GM12878 (cell line): ENCODE data around the gene GUCA2A. TPM values are rescaled to one million over a fixed set of nuclear protein-coding genes. Genes with fewer than 3 reads are reported as not detected.

Experiments
- ATAC-seq: fragments of 200-7000 bp; cut with Tn5 transposase; 3 replicates; pipeline ENCODE4 v1.9.1; 2020; ENCODE audit warnings: mild to moderate bottlenecking, moderate library complexity
- BruUV-seq: library from RNA; stranded (reverse); fragments of 400-500 nt; replicated peaks from 2 replicates; lab custom pipeline; 2021; lab: Mats Ljungman, UMichigan
- CTCF ChIA-PET: fragments of 300-600 bp; sonication (Branson Sonifier 250); formaldehyde crosslinking; extraction: SDS; loops from one replicate; lab custom pipeline; 2021; ENCODE audit warnings: inconsistent platforms; lab: Yijun Ruan, JAX
- POLR2A ChIA-PET: fragments of 350-600 bp; formaldehyde crosslinking; extraction: SDS; loops from one replicate; lab custom pipeline; 2021; ENCODE audit warnings: inconsistent platforms; lab: Charles Lee
- RAD21 ChIA-PET: fragments of 300-600 bp; sonication (Branson Sonifier 250); formaldehyde crosslinking; loops from one replicate; lab custom pipeline; 2023; ENCODE audit warnings: antibody characterized with exemption; ENCODE audit not compliant: unreplicated experiment; lab: Charles Lee
- SMC1A ChIA-PET: fragments of 300-600 bp; sonication (Branson Sonifier 250); formaldehyde crosslinking; loops from one replicate; lab custom pipeline; 2023; ENCODE audit not compliant: unreplicated experiment, uncharacterized antibody; lab: Charles Lee
- DNase-seq: peaks from one replicate; pipeline ENCODE4 v3.0.0-alpha.2; 2011; ENCODE audit warnings: low read depth, low spot score
- FAIRE-seq: peaks from 3 replicates; lab custom pipeline; 2011; peaks lifted over from hg19 to GRCh38; lab: Jason Lieb, UNC
- H2AFZ ChIP-seq: 2 replicates; pipeline ENCODE4 v1.6.0; 2011; ENCODE audit warnings: low read depth, low read length, control low read depth; ENCODE audit not compliant: control insufficient read depth
- H3K27ac ChIP-seq: 2 replicates; pipeline ENCODE4 v1.5.1; 2011; ENCODE audit warnings: control low read depth; ENCODE audit not compliant: control insufficient read depth, insufficient read depth
- H3K27me3 ChIP-seq, 2 experiments: replicated peaks in 1 of 2; 2 replicates each; pipeline versions ENCODE4 v1.6.0 to v1.6.1; 2011; ENCODE audit warnings: low read length in 1 of 2; ENCODE audit not compliant: control insufficient read depth in 2 of 2, insufficient read depth in 2 of 2
- H3K36me3 ChIP-seq, 2 experiments: 2 replicates each; pipeline ENCODE4 v1.5.1; 2011; ENCODE audit warnings: low read length in 1 of 2; ENCODE audit not compliant: control insufficient read depth in 2 of 2, insufficient read depth in 2 of 2
- H3K4me1 ChIP-seq: 2 replicates; pipeline ENCODE4 v1.6.1; 2011; ENCODE audit warnings: mild to moderate bottlenecking, low read length, moderate library complexity, mixed read lengths; ENCODE audit not compliant: control insufficient read depth, insufficient read depth
- H3K4me2 ChIP-seq: 2 replicates; pipeline ENCODE4 v1.6.0; 2011; ENCODE audit warnings: control low read depth; ENCODE audit not compliant: control insufficient read depth, insufficient read depth
- H3K4me3 ChIP-seq: fragments of 200-600 bp; sonication (generic); 2 replicates; pipeline ENCODE4 v1.5.1; 2016
- H3K79me2 ChIP-seq: 2 replicates; pipeline ENCODE4 v1.6.0; 2011; ENCODE audit warnings: low read length; ENCODE audit not compliant: control insufficient read depth, insufficient read depth
- H3K9ac ChIP-seq: 2 replicates; pipeline ENCODE4 v1.8.0; 2011; ENCODE audit warnings: low read length, control low read depth, mixed read lengths; ENCODE audit not compliant: control insufficient read depth, insufficient read depth
- H3K9me3 ChIP-seq: replicated peaks from 3 replicates; pipeline ENCODE4 v1.5.1; 2011; ENCODE audit warnings: mild to moderate bottlenecking, low read length; ENCODE audit not compliant: control insufficient read depth, insufficient read depth
- H4K20me1 ChIP-seq: 2 replicates; pipeline ENCODE4 v1.6.0; 2011; ENCODE audit not compliant: control insufficient read depth, insufficient read depth
- BCL3 ChIP-seq: IDR thresholded peaks from 2 replicates; pipeline ENCODE4 v1.6.1; 2011; ENCODE audit warnings: borderline replicate concordance, low read depth, mild to moderate bottlenecking, moderate library complexity, low read length; ENCODE audit not compliant: insufficient read depth, poor library complexity, severe bottlenecking
- CHD4 ChIP-seq: fragments of 200-600 bp; sonication (generic); IDR thresholded peaks from 2 replicates; pipeline ENCODE4 v1.6.1; 2016; ENCODE audit warnings: mild to moderate bottlenecking
- EZH2 ChIP-seq: IDR thresholded peaks from 2 replicates; pipeline ENCODE4 v1.6.1; 2012; ENCODE audit warnings: low read depth, mild to moderate bottlenecking, control low read depth, inconsistent platforms, low read length, borderline replicate concordance; ENCODE audit not compliant: control insufficient read depth
- JUND ChIP-seq: IDR thresholded peaks from 2 replicates; pipeline ENCODE4 v1.6.1; 2012; ENCODE audit warnings: low read depth, mild to moderate bottlenecking, low read length, improper control_type of control experiment, moderate library complexity
- NR2C2 ChIP-seq: IDR thresholded peaks from 2 replicates; pipeline ENCODE4 v1.6.1; 2011; ENCODE audit warnings: borderline replicate concordance, low read depth; ENCODE audit not compliant: control insufficient read depth, insufficient read length
- PBX3 ChIP-seq: IDR thresholded peaks from 2 replicates; pipeline ENCODE4 v1.6.1; 2011; ENCODE audit warnings: mild to moderate bottlenecking, low read depth, low read length, moderate library complexity; ENCODE audit not compliant: insufficient replicate concordance
- POLR2A ChIP-seq: IDR thresholded peaks from 2 replicates; pipeline ENCODE4 v1.6.1; 2011; ENCODE audit warnings: low read depth, mild to moderate bottlenecking, low read length
- POLR2AphosphoS5 ChIP-seq: IDR thresholded peaks from 2 replicates; pipeline ENCODE4 v1.6.1; 2011; ENCODE audit warnings: mild to moderate bottlenecking, low read length, inconsistent platforms
- RCOR1 ChIP-seq: conservative IDR thresholded peaks from 2 replicates; pipeline ENCODE4 v1.6.1; 2012; ENCODE audit warnings: low read depth, low read length, improper control_type of control experiment
- RFX5 ChIP-seq: IDR thresholded peaks from 2 replicates; pipeline ENCODE4 v1.6.1; 2011; ENCODE audit warnings: low read depth, low read length, improper control_type of control experiment
- SMC3 ChIP-seq: IDR thresholded peaks from 2 replicates; pipeline ENCODE4 v1.6.1; 2011; ENCODE audit warnings: low read length, improper control_type of control experiment, borderline replicate concordance
- TARDBP ChIP-seq: IDR thresholded peaks from 2 replicates; pipeline ENCODE4 v1.6.1; 2016; ENCODE audit warnings: borderline replicate concordance
- TBL1XR1 ChIP-seq: IDR thresholded peaks from 2 replicates; pipeline ENCODE4 v1.6.1; 2012; ENCODE audit warnings: low read depth, low read length, improper control_type of control experiment
- WGBS: methylation state at CpG from one replicate; pipeline ENCODE4 v1.1.6; 2016; ENCODE audit warnings: low lambda C conversion rate; ENCODE audit not compliant: insufficient replicate concordance, insufficient coverage; ENCODE audit errors: missing lambda C conversion rate; 5-methylcytosine and 5-hydroxymethylcytosine counted together
- in situ Hi-C: fragments of 300-500 bp; cut with MboI; formaldehyde crosslinking; loops from 9 replicates; pipeline ENCODE4 v1.14.3; 2018; ENCODE audit warnings: mixed read lengths
- intact Hi-C: fragments of 100-400 bp; cut with micrococcal nuclease; formaldehyde crosslinking; loops from one replicate; pipeline ENCODE4 v1.14.2; 2022; ENCODE audit not compliant: unreplicated experiment
- polyA plus RNA-seq, 11 experiments: library from polyadenylated mRNA; depleted of rRNA in 4 of 11; unstranded in 6 of 11; stranded (reverse) in 5 of 11; fragments of >200 nt; fragmentation: Nextera tagmentation in 4 of 11; fragmentation: Illumina TruSeq in 1 of 11; extraction: Ambion mirVana in 4 of 11; extraction: Trizol in 1 of 11; gene quantifications; 1 replicate in 1 of 11; 2 replicates in 10 of 11; pipeline versions ENCODE4 v1.2.1 to v1.2.3, GENCODE V29; 2011 to 2016; ENCODE audit warnings: inconsistent platforms in 2 of 11, missing spikeins in 2 of 11, low read depth in 1 of 11
- total RNA-seq, 4 experiments: library from RNA; depleted of rRNA in 3 of 4; stranded (reverse); fragments of >200 nt in 3 of 4; fragmentation: Illumina TruSeq in 1 of 4; extraction: Trizol in 1 of 4; gene quantifications; 2 replicates each; pipeline versions ENCODE4 v1.2.1 to v1.2.3, GENCODE V29; 2013 to 2021

Gene GUCA2A
- total and polyA plus RNA-seq, 10 of the 15 experiments (the other 5 are each of a cell fraction or from before 2014, with no cell fraction given), result not detected

- TF ChIP-seq RFX5 (no peak), EZH2 (no peak), SMC3 (peak; percentile 89), PBX3 (no peak)
These were observed 8.8 kb upstream of the GUCA2A start (continued) for GRCh38 chr1:42173155-42173933.

DNA sequence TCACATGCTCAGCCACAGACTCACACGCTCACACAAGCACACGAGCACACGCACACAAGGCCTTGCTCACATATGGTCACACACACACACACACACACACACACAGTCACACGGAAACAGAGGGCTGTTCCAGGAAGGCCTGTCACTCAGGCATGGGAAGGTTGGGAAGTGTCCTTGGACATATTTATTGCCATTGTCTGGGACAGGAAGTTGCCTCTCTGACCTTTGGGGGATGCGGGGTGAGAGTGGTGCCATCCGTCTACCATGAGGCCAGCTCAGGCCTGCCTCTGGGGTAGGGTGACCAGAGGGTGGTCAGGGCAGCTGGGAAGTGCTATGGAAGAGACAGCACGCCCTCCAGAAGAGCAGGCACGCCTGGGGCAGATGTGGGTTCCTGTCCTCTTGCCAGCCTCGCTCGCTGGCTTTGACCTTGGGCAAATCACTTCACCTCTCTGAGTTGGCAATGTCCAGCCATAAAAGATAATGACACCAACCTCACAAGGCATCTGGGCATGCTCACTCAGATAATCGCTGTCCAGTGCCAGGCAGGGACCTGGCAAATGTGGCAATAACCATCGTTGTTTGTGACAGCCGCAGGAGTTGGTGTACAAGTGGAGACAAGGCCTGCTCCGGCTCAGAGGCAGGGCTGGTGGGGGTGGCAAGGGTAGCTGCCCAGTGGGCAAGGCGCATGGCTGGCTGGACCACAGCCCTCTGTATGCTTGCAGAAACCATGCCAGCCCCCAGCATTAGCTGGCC is 8.0 kb upstream of the GUCA2A start:
- WGBS, result 78% methylated on average over 15 of the region's 15 CpGs
- TF ChIP-seq POLR2AphosphoS5, result peak; percentile 27; the same call in 1 of the 2 replicates
- no peak for TF ChIP-seq RCOR1
- TF ChIP-seq POLR2A, result peak; percentile 49; the same call in 1 of the 2 replicates
- no peak for TF ChIP-seq EZH2
- TF ChIP-seq NR2C2, result peak; percentile 49
- no peak for TF ChIP-seq TBL1XR1
- TF ChIP-seq CHD4, result no peak
- no peak for TF ChIP-seq JUND
- no peak for TF ChIP-seq TARDBP
- TF ChIP-seq BCL3, result peak; percentile 73
- Histone ChIP-seq H3K27me3 (no peaks in the 10 kb centered on the region), H3K36me3 (no peaks in the 10 kb centered on the region; a peak in 2 of 4 replicates), H3K4me2 (no peak overlapping the region), H4K20me1 (no peaks in the 10 kb centered on the region), H3K27ac (no peak overlapping the region), H3K4me3 (no peak overlapping the region), H3K9ac (no peak overlapping the region), H3K79me2 (no peaks in the 10 kb centered on the region), H2AFZ (no peak overlapping the region), H3K4me1 (no peaks in the 10 kb centered on the region), H3K9me3 (no peaks in the 10 kb centered on the region)
- intact Hi-C loops, result loop anchor here (1.0 to 10.0 kb wide), 3 partner anchors 26 to 598 kb away; partner anchors contain the start of gene CCDC30
- ATAC-seq (no peak), DNase-seq (no peak), FAIRE-seq (no peak)
- POLR2A ChIA-PET, result no interaction called here
- RAD21 ChIA-PET, result interaction anchor here (0.6 to 3.0 kb wide), 13 partner anchors 13 to 657 kb away, joined by 3 to 28 read pairs (median 4); partner anchors contain the start of gene FOXJ3
- SMC1A ChIA-PET, result interaction anchor here (0.8 to 2.8 kb wide), 17 partner anchors 9 to 598 kb away, joined by 3 to 19 read pairs (median 4); no protein-coding TSS in a partner anchor
- BruUV-seq, result no TSS peak
- CTCF ChIA-PET, result interaction anchor here (0.6 to 4.2 kb wide), 34 partner anchors 10 to 911 kb away, joined by 3 to 48 read pairs (median 6); partner anchors contain the start of gene GUCA2A
- in situ Hi-C loops, result loop anchor here (10.0 kb wide), 1 partner anchor 598 kb away; no protein-coding TSS in a partner anchor
